HepG2 (cell line): ENCODE results near the gene DNPH1. TPM values are rescaled to one million over a fixed set of nuclear protein-coding genes. Genes with fewer than 3 reads are reported as not detected.

Experiments
- CAMTA2 ChIP-seq: sonication (generic); formaldehyde crosslinking; IDR thresholded peaks from 2 replicates; pipeline ENCODE4 v1.4.0; 2020; ENCODE audit warnings: mild to moderate bottlenecking, missing genetic modification reagents, borderline replicate concordance
- ERF ChIP-seq: IDR thresholded peaks from 2 replicates; pipeline ENCODE4 v1.6.1; 2018; ENCODE audit warnings: missing biosample characterization, missing genetic modification reagents
- FOXM1 ChIP-seq: sonication (generic); formaldehyde crosslinking; IDR thresholded peaks from 2 replicates; pipeline ENCODE4 v1.5.0; 2020; ENCODE audit warnings: missing genetic modification reagents
- KDM5A ChIP-seq: fragments of 200-600 bp; sonication (generic); IDR thresholded peaks from 2 replicates; pipeline ENCODE4 v1.7.0; 2018; ENCODE audit warnings: antibody characterized with exemption, mild to moderate bottlenecking, low read length, borderline replicate concordance
- MXD1 ChIP-seq: sonication (generic); formaldehyde crosslinking; IDR thresholded peaks from 2 replicates; pipeline ENCODE4 v1.4.0; 2020; ENCODE audit warnings: mild to moderate bottlenecking, missing genetic modification reagents
- MYNN ChIP-seq: sonication (generic); formaldehyde crosslinking; IDR thresholded peaks from 2 replicates; pipeline ENCODE4 v1.4.0; 2020; ENCODE audit warnings: mild to moderate bottlenecking, low read depth, missing genetic modification reagents
- ONECUT2 ChIP-seq: sonication (generic); formaldehyde crosslinking; IDR thresholded peaks from 2 replicates; pipeline ENCODE4 v1.4.0; 2020; ENCODE audit warnings: missing genetic modification reagents
- PHF20 ChIP-seq: sonication (generic); formaldehyde crosslinking; IDR thresholded peaks from 2 replicates; pipeline ENCODE4 v1.5.0; 2020; ENCODE audit warnings: mild to moderate bottlenecking, missing genetic modification reagents
- SOX6 ChIP-seq, 2 experiments: fragments of 450-650 bp in 1 of 2; sonication (generic) in 1 of 2; formaldehyde crosslinking in 1 of 2; IDR thresholded peaks; 2 replicates each; pipeline versions ENCODE4 v1.4.0 to v1.6.1; 2017 to 2020; ENCODE audit warnings: antibody characterized with exemption in 1 of 2, mild to moderate bottlenecking in 1 of 2, missing genetic modification reagents in 1 of 2
- SP4 ChIP-seq: sonication (generic); formaldehyde crosslinking; IDR thresholded peaks from 2 replicates; pipeline ENCODE4 v1.8.1; 2023; ENCODE audit warnings: mild to moderate bottlenecking, missing genetic modification reagents
- SRSF9 ChIP-seq: fragments of 200-400 bp; formaldehyde crosslinking; IDR thresholded peaks from 2 replicates; pipeline ENCODE4 v1.6.1; 2018; ENCODE audit warnings: borderline replicate concordance, mild to moderate bottlenecking, low read depth, low read length; ENCODE audit not compliant: insufficient read depth, poor library complexity, severe bottlenecking
- THAP7 ChIP-seq: sonication (generic); formaldehyde crosslinking; IDR thresholded peaks from 2 replicates; pipeline ENCODE4 v1.8.1; 2023; ENCODE audit warnings: mild to moderate bottlenecking, missing genetic modification reagents
- ZNF20 ChIP-seq: sonication (generic); formaldehyde crosslinking; IDR thresholded peaks from 2 replicates; pipeline ENCODE4 v1.4.0; 2020; ENCODE audit warnings: mild to moderate bottlenecking, moderate library complexity, missing genetic modification reagents
- ZNF225 ChIP-seq: sonication (generic); formaldehyde crosslinking; IDR thresholded peaks from 2 replicates; pipeline ENCODE4 v1.4.0; 2020; ENCODE audit warnings: mild to moderate bottlenecking, missing genetic modification reagents
- ZNF737 ChIP-seq: sonication (generic); formaldehyde crosslinking; IDR thresholded peaks from 2 replicates; pipeline ENCODE4 v1.5.0; 2020; ENCODE audit warnings: missing genetic modification reagents, mild to moderate bottlenecking, borderline replicate concordance
- ZSCAN30 ChIP-seq: sonication (generic); formaldehyde crosslinking; IDR thresholded peaks from 2 replicates; pipeline ENCODE4 v1.5.0; 2020; ENCODE audit warnings: mild to moderate bottlenecking, missing genetic modification reagents
- ZZZ3 ChIP-seq: sonication (generic); formaldehyde crosslinking; IDR thresholded peaks from 2 replicates; pipeline ENCODE4 v1.4.0; 2020; ENCODE audit warnings: missing genetic modification reagents, mild to moderate bottlenecking, borderline replicate concordance
- polyA plus RNA-seq, 8 experiments: library from polyadenylated mRNA; depleted of rRNA in 3 of 8; stranded (reverse) in 7 of 8; unstranded in 1 of 8; fragments of >200 nt; fragmentation: Illumina TruSeq in 4 of 8; extraction: Trizol in 4 of 8; gene quantifications; 2 replicates each; pipeline versions ENCODE4 v1.2.1 to v1.2.3, GENCODE V29; 2011 to 2016; ENCODE audit warnings: low read depth in 4 of 8, missing spikeins in 1 of 8, mixed read lengths in 1 of 8; ENCODE audit not compliant: insufficient read depth in 1 of 8
- total RNA-seq, 5 experiments: library from RNA; depleted of rRNA; stranded (reverse); fragments of >200 nt; fragmentation: Illumina TruSeq; extraction: Trizol; gene quantifications; 2 replicates each; pipeline ENCODE4 v1.2.3, GENCODE V29; 2016; ENCODE audit warnings: low read depth in 1 of 5
- TF ChIP-seq, protein P1 (sequence below), 2 experiments: IDR thresholded peaks; 2 replicates each; pipeline ENCODE4 v1.6.1; 2011 to 2012; ENCODE audit warnings: low read length in 2 of 2, borderline replicate concordance in 1 of 2, low read depth in 1 of 2, mild to moderate bottlenecking in 1 of 2, moderate library complexity in 1 of 2
- TF ChIP-seq, protein P2 (sequence below): sonication (generic); formaldehyde crosslinking; IDR thresholded peaks from 2 replicates; pipeline ENCODE4 v1.8.0; 2022; ENCODE audit warnings: mild to moderate bottlenecking, missing genetic modification reagents, borderline replicate concordance
- TF ChIP-seq, protein P3 (sequence below): sonication (generic); formaldehyde crosslinking; IDR thresholded peaks from 2 replicates; pipeline ENCODE4 v1.4.0; 2020; ENCODE audit warnings: missing genetic modification reagents

The DNPH1 gene
- total and polyA plus RNA-seq, 2 of the 13 experiments (the other 11 are each of a cell fraction or from before 2014, with no cell fraction given): 56.5 to 75.1 TPM

DNA sequence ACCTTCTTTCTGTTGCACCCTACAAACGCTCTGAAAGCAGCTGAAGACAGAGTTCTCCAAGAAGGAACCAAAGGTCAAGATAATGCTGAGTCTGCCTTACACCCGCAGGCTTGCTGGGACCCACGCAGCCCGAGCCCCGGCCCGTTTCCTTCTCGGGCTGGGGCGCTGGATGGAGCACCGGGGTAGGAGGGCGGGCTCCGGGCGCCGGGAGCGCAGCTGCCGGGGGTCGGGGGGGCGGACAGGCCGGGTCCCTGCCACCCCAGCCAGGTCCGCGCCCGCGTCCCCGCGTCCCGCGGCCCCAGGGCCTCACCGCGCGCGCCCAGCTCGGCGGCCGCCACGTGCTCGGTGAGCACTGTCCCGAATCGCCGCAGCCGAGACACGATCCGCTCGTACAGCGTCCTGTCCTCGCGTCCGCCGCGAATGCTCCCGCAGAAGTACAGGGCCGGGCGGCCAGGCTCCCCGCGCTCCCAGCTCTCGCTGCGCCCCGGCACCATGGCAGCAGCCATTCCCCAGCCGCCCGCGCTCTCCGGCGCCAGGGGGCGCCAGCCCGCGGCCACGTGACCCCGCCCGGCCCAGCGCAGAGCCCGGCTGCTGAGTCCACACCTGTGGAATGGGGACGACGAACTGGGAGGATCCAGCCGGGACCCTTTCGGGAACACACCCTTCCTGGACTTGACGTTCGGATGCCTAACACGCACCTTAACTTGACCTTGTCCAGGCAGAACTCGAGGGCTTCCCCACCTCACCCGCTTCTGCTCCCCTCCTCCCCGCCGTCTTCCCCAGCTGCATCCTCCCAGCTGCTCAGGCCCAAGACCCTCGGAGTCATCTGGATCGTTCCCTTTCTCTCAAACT is at the start of gene DNPH1 (continued):
- TF ChIP-seq KDM5A (no peak), ZNF737 (CRISPR knock-in tag) (no peak), SRSF9 (no peak), ZZZ3 (CRISPR knock-in tag) (peak; percentile 82; the same call in 1 of the 2 replicates), ZSCAN30 (CRISPR knock-in tag) (0 out of 2 replicates have a peak, but pooled peaks have one; percentile 4), MYNN (CRISPR knock-in tag) (no peak), THAP7 (CRISPR knock-in tag) (peak; percentile 93), SOX6 (IDR thresholded peaks at IDR 0.05) (no peak), SOX6 (CRISPR knock-in tag; IDR thresholded peaks at IDR 0.05) (no peak; the same call in 1 of the 2 replicates), ERF (CRISPR knock-in tag) (peak; percentile 85), SP4 (CRISPR knock-in tag) (peak; percentile 82), MXD1 (CRISPR knock-in tag) (peak; percentile 94), ZNF225 (CRISPR knock-in tag) (peak; percentile 73; the same call in 1 of the 2 replicates), ZNF20 (CRISPR knock-in tag) (no peak), FOXM1 (peak; percentile 74; the same call in 1 of the 2 replicates), ONECUT2 (CRISPR knock-in tag) (no peak), CAMTA2 (CRISPR knock-in tag) (no peak; the same call in 1 of the 2 replicates), PHF20 (CRISPR knock-in tag) (peak; percentile 60)
- TF ChIP-seq, protein P1, sequence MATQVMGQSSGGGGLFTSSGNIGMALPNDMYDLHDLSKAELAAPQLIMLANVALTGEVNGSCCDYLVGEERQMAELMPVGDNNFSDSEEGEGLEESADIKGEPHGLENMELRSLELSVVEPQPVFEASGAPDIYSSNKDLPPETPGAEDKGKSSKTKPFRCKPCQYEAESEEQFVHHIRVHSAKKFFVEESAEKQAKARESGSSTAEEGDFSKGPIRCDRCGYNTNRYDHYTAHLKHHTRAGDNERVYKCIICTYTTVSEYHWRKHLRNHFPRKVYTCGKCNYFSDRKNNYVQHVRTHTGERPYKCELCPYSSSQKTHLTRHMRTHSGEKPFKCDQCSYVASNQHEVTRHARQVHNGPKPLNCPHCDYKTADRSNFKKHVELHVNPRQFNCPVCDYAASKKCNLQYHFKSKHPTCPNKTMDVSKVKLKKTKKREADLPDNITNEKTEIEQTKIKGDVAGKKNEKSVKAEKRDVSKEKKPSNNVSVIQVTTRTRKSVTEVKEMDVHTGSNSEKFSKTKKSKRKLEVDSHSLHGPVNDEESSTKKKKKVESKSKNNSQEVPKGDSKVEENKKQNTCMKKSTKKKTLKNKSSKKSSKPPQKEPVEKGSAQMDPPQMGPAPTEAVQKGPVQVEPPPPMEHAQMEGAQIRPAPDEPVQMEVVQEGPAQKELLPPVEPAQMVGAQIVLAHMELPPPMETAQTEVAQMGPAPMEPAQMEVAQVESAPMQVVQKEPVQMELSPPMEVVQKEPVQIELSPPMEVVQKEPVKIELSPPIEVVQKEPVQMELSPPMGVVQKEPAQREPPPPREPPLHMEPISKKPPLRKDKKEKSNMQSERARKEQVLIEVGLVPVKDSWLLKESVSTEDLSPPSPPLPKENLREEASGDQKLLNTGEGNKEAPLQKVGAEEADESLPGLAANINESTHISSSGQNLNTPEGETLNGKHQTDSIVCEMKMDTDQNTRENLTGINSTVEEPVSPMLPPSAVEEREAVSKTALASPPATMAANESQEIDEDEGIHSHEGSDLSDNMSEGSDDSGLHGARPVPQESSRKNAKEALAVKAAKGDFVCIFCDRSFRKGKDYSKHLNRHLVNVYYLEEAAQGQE (IDR thresholded peaks at IDR 0.05; ENCODE audit: borderline replicate concordance in 1 of 2, low read depth in 1 of 2, low read length in 2 of 2): no peak
- TF ChIP-seq, protein P2, sequence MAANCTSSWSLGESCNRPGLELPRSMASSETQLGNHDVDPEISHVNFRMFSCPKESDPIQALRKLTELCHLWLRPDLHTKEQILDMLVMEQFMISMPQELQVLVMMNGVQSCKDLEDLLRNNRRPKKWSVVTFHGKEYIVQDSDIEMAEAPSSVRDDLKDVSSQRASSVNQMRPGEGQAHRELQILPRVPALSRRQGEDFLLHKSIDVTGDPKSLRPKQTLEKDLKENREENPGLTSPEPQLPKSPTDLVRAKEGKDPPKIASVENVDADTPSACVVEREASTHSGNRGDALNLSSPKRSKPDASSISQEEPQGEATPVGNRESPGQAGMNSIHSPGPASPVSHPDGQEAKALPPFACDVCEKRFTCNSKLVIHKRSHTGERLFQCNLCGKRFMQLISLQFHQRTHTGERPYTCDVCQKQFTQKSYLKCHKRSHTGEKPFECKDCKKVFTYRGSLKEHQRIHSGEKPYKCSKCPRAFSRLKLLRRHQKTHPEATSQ: peak; percentile 64
- TF ChIP-seq, protein P3, sequence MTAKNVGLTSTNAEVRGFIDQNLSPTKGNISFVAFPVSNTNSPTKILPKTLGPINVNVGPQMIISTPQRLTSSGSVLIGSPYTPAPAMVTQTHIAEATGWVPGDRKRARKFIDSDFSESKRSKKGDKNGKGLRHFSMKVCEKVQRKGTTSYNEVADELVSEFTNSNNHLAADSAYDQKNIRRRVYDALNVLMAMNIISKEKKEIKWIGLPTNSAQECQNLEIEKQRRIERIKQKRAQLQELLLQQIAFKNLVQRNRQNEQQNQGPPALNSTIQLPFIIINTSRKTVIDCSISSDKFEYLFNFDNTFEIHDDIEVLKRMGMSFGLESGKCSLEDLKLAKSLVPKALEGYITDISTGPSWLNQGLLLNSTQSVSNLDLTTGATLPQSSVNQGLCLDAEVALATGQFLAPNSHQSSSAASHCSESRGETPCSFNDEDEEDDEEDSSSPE: peak; percentile 90
